GM18507 (cell line): ENCODE results near the gene NUAK2.

ENCODE experiments used
- DNase-seq: peaks from one replicate; pipeline ENCODE4 v3.0.0; 2011; ENCODE audit warnings: low read depth; ENCODE audit not compliant: insufficient read length; ENCODE audit errors: extremely low spot score
- FAIRE-seq: peaks from 2 replicates; lab custom pipeline; 2011; peaks lifted over from hg19 to GRCh38; lab: Jason Lieb, UNC

NUAK2 gene

DNA sequence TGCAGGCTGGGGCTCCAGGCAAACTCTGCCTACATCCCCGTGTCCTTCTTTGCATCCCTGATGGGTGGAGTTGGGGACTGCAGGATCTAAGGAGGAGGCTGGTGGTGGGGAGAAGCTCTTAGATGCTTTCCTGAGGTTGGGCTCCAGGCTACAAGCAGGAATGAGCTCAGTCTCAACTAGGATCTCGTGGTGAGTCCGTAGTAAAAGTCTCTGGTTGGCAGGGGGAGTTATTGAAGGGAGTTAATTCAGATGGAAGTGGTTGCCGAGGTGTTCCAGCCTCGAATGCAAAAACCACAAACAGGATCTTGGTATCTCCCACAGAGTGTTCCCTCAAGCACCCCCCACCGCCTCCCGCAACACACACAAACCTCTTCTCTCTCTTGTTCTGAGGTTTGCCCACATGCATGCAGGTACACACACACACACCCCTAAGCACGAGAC, 58.8 kb downstream of the NUAK2 start:
- no peak for DNase-seq
- FAIRE-seq = no peak

DNA sequence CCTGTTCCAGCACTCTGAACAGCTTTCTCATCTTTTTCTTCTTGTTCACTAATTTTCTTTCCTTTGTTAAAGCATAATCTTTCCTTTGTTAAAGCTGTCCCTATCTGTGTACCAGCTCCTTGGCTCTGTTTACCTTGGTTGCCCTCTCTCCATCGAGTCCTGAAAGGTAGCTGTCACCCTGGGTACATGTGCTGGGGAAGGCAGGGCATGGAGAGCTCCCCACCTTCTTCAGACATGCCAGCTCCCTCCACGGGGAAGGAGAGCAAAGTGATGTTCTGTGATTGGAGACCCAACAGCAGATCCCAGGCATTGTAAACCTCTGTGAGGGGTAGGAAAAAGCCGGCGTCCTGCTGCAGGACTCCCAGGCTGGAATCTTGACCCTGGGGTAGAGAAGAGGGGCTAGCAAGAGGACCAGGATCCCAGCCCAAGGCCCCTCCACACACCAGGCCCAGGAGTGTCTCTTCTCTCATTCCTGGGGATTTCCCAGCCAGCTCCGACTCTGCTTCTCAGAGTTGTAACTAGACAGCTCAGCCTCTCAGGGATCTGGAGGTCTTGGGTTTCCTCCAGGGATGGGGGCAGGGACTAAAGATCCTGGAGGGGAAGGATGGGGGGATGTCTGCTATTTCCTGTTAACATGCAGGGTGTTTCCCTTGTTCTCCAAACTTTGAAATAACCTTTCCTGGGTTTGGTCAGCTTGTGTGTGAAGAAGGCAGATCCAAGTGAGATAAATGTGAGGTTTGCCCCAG, 59.4 kb downstream of the NUAK2 start:
- FAIRE-seq = no peak
- no peak for DNase-seq

DNA sequence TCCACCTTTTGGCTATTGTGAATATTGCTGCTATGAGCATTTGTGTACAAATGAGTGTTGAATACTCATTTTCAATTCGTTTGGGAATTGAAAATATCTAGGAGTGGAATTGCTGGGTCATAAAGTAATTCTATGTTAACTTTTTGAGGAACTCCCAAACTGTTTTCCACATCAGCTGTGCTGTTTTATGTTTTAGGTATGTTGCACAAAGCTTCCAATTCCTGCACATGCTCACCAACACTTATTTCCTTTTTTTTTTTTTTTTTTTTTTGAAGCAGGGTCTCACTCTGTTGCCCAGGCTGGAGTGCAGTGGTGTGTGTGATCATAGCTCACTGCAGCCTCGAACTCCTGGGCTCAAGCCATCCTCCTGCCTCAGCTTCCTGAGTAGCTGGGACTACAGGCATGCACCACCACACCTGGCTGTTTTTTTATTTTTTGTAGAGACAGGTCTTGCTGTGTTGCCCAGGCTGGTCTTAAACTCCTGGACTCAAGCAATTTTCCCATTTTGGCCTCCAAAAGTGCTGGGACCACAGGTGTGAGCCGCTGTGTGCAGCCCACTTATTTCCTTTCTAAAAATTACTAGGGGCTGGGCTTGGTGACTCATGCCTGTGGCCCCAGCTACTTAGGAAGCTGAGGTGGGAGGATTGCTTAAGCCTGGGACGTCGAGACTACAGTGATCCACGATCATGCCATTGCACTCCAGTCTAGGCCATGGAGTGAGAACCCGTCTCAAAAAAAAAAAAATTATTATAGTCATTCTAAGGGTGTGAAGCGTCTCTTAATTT, 60.4 kb downstream of the NUAK2 start:
- DNase-seq = no peak
- no peak for FAIRE-seq

DNA sequence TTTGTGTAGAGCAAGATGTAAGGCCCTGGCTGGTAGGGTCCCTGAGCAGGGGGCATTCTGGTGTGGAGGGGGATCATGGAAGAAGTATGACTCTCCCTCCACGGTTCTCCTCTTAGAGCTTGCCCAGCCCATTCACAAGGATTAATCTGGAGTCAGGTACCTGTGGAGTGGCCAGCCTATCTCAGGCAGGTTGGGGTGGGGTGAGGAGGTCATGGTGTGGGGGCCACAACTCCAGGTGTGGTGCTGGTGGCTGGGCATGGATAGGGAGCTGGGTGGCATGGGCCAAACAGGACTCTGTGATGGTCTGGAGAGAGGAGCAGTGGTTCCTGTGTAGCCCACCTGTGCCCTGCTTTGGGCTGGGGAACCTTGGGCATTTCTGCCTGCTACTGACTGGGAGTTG, 61.5 kb downstream of the NUAK2 start:
- DNase-seq (no peak), FAIRE-seq (no peak)

DNA sequence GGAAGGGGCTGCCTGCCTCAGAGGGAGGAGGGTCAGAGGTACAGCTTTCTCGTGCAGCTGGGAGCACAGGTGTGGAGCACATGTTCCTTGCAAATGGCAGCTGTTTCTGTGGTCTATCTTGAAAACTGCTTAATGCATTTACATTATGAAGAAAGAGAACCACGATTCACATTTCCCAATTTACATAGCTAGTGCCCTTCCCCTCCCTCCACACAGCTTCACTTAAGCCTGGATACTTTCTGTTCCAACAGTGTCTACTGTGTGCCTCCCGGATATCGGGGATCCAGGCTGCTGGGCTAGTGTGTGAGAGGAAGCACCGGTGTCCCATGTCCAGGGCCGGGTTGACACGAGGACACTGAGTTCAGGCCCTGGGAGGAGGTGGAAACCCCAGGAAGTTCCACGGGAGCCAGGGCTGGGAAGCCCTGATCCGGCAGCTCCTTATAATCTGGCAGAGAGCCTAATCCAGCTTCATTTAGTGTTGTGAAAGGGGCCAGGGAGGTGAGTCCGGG, 62.2 kb downstream of the NUAK2 start:
- FAIRE-seq (no peak), DNase-seq (no peak)

DNA sequence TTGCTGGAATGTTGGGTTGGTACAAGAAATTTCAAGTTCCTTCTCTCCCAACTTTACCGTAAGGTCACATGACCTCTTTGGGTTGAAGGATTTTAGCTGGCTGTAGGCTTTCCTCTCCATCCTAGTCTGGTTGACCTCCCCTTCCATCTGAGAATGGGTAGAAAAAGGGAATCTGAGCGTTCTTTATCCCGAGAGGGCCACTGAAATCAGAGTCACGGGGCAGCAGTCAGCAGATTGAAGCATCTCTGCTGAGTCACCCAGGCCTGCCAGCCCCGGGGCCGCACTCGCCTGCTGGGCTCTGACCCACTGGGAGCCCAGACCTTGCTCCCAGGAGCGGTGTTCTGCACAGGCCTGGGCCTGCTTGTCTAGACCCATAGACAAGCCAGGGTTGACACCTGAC, 62.8 kb downstream of the NUAK2 start:
- DNase-seq (no peak), FAIRE-seq (no peak)

DNA sequence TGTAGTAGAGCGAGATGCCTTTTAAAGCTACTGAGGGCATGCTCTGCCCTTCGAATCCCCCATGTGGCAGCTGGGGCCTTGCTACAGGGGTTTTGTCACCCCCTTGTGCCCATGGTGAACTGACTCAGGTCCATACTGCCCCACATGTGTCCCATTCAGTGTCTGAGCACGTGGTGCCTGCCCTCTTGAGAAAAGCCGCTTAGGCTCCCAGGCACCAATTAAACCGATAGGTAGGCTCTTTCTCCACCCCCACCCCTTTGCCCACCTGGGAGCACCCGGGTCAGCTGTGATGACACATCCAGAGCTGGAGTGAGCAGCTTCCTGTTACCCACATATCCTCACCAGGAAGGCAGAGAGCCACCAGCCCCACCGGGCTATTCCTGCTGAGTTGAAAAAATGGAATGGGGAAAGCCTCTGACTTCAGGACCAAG, 63.3 kb downstream of the NUAK2 start:
- no peak for FAIRE-seq
- no peak for DNase-seq

DNA sequence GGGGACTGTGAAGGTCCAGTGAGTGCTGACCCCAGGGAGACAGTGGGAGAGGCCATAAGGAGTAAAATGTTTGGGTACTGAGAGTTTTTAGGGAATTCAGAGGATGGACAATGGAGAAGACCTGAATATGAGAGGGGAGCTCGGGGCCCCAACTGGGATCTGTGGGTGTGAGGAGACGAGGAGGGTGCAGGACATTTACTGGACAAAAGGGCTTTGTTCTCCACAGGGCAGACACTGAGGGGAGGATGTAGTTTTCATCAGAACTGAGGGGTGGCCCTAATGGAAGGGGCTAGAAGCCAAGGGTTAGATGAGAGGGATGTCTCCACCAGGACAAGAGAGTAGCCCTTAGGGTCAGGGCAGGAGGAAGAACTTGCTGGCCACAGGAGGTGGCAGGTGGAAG, 63.8 kb downstream of the NUAK2 start:
- DNase-seq = no peak
- FAIRE-seq = no peak

DNA sequence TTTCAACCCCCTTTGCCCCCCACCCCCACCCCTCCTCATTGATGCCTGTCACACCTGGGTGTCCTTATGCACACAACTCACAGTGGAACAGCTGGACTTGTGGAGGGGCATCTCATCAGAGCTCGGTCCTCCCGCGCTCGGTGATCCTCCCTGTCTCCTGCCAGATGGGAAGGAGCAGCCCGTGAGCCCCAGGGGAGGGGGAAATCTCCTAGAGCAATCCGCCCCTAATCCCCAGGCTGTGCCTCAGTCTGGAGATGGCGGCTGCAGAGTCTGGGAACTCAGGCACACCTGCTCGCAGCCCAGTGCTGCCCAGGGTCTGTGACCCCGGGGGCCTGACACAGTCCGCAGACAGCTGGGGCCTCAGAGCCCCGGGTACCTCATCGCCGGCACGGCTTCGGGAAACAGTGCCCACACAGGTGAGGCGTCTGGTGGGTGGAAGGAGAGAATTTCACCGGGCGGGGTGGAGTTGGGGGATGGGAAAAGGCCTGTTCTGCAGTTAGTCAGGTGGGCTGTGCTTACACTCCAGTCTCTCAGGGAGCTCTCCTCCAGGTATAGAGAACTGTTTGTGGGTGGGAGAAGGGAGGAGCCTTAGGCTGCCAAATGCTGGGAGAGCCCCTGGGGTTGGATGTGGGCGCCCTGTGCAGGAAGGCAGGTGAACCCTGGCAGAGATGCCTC, 64.5 kb downstream of the NUAK2 start:
- no peak for FAIRE-seq

DNA sequence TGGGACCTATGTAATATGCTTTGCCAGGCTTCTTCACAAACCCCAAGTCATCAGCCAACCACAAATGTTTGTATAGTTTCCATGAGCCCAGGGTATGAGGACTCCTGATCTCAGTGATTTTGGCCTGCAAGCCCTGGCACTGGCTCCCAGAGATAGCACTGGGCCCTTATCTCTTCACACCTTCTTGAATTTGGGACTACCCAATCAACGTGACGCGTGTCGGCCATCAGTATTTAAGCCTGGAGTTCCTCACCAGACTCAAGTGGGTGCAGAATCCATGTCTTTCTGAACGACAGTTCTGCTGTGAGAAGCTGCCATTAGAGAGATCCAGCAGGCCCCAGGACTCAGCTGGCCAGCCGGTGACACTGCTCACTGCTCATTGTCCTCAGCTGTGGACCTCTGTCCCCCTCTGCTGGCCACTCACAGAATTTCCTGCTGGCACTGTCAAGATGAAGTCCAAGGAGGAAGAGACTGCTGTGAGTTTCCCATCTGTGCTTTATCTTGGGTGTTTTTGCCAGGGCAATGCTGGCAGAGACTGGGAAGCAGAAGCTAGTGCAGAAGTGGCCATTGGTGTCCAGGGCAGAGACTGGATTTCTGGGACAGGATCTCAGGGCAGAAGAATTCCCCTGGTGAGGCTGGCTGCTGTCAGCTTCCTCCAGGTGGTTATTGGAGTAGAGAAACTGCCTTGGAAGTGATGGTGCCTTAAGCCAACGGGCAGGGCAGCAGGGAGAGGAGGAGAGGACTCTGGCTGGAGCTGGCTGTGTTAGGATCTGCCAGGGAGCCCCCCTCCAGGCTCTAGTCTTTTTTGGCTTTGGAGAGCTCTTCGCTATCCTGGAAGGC, 65.4 kb downstream of the NUAK2 start:
- peak; percentile 63 for FAIRE-seq
- peak; percentile 39 for DNase-seq

More for the DNA sequence above, 64.5 kb downstream of the NUAK2 start:
- DNase-seq = no peak
